Astrocyte (in vitro differentiated cells and primary cell): ENCODE measurements around the gene RBM38.
"Not testable (repeated sequence)": the region's sequence is repeated elsewhere in the genome, so short reads cannot be mapped to it uniquely, and the experiment has no call there.

Experiments used
- EZH2 ChIP-seq: IDR thresholded peaks from 2 replicates; pipeline ENCODE4 v1.6.1; 2012; ENCODE audit warnings: mild to moderate bottlenecking, low read length, inconsistent platforms; ENCODE audit not compliant: insufficient read depth
- TF ChIP-seq, protein P1 (sequence below): IDR thresholded peaks from 2 replicates; pipeline ENCODE4 v1.5.1; 2011; ENCODE audit warnings: low read depth, mild to moderate bottlenecking, inconsistent platforms, low read length, moderate library complexity; ENCODE audit not compliant: insufficient read depth

DNA sequence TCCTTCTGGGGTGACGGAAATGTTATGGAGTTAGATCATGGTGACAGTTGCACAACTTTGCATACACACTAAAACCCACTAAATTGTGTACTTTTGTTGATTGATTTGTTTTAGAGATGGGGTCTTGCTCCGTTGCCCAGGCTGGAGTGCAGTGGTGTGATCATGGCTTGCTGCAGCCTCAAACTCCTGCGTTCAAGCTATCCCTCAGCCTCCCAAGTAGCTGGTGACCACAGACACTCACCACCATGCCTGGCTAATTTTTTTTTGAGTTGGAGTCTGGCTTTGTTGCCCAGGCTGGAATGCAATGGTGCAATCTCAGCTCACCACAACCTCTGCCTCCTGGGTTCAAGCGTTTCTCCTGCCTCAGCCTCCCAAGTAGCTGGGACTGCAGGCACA, 39.0 kb downstream of the RBM38 start:
- TF ChIP-seq EZH2, result not testable (repeated sequence)
- TF ChIP-seq, protein P1, sequence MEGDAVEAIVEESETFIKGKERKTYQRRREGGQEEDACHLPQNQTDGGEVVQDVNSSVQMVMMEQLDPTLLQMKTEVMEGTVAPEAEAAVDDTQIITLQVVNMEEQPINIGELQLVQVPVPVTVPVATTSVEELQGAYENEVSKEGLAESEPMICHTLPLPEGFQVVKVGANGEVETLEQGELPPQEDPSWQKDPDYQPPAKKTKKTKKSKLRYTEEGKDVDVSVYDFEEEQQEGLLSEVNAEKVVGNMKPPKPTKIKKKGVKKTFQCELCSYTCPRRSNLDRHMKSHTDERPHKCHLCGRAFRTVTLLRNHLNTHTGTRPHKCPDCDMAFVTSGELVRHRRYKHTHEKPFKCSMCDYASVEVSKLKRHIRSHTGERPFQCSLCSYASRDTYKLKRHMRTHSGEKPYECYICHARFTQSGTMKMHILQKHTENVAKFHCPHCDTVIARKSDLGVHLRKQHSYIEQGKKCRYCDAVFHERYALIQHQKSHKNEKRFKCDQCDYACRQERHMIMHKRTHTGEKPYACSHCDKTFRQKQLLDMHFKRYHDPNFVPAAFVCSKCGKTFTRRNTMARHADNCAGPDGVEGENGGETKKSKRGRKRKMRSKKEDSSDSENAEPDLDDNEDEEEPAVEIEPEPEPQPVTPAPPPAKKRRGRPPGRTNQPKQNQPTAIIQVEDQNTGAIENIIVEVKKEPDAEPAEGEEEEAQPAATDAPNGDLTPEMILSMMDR, result not testable (repeated sequence)
